ENCODE measurements around the gene AGAP3. TPM values are rescaled to one million over a fixed set of nuclear protein-coding genes. Genes with fewer than 3 reads are reported as not detected.

The AGAP3 gene
- total RNA-seq, 3 donors from 2014 or later, result 29.7 to 46.3 (median 35.1) TPM

DNA sequence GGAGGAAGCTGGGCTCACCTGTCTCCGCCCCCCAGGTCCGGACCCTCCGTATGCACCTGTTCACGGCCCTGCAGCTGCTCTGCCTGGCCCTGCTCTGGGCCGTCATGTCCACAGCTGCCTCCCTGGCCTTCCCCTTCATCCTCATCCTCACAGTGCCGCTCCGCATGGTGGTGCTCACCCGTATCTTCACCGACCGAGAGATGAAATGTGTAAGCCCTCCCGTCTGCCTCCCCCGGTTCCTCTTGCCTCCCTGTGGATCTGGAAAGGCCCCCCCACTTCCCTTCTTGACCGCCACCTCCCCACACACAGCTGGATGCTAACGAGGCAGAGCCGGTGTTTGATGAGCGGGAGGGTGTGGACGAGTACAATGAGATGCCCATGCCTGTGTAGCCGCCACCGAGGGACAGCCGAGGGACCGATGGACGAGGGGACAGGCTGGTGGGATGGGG is 10.3 kb upstream of the AGAP3 start:
- no peak overlapping the region for H3K4me3 Mint-ChIP-seq
- H3K9me3 Mint-ChIP-seq, result no peaks in the 10 kb centered on the region
- H3K36me3 Mint-ChIP-seq (ENCODE audit: insufficient read depth), result peaks cover 10% of the 10 kb centered on the region
- peaks cover 17% of the 10 kb centered on the region for H3K4me1 Mint-ChIP-seq (ENCODE audit: low read depth)
- DNase-seq, result no peak
- no peaks in the 10 kb centered on the region for H3K27me3 Mint-ChIP-seq (ENCODE audit: low read depth)
- no peak for ATAC-seq

DNA sequence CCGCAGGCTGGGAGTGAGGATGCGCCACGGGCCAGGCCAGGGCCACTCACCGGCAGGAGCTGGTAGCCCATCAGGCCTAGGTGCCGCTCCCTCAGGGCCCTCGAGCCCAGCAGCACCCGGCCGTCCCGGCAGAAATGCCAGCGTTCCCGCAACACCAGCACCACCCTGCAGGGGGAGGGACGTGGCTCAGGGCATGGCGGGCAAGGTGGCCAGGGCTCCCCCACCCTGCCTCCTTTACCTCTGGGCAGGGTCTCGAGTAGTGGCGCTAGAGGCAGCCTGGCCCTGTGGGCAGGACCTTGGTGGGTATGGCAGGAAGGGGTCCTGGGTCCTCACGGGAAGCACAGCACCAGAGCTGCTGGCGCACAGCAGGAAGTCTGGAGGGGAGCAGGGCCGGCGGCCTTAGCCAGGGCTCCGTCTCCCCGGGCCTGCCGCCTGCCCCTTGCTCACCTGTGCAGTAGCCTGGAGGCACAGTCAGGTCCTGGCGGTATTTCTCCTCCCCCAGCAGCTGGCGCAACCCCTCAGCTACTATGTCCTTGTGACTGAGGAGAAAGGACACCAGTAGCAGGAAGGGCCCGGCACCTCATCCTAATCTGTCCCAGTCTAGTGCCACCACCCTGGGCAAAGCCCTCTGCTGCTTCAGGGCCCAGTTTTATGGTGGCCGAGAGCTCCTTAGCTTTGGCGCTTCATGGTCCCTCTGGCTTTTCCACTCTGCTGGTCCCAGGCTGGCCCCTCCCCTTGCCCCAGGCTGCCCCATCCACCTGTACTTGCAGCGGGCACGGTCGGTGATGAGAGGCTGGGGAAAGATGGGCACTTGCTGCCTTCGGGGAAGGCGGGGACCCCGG is 9.2 kb upstream of the AGAP3 start:
- ATAC-seq (no peak), DNase-seq (no peak)
- Mint-ChIP-seq H3K27me3 (ENCODE audit: low read depth) (no peaks in the 10 kb centered on the region), H3K4me3 (no peak overlapping the region), H3K9me3 (no peaks in the 10 kb centered on the region), H3K4me1 (ENCODE audit: low read depth) (peaks cover 21% of the 10 kb centered on the region), H3K36me3 (ENCODE audit: insufficient read depth) (peaks cover 10% of the 10 kb centered on the region)

DNA sequence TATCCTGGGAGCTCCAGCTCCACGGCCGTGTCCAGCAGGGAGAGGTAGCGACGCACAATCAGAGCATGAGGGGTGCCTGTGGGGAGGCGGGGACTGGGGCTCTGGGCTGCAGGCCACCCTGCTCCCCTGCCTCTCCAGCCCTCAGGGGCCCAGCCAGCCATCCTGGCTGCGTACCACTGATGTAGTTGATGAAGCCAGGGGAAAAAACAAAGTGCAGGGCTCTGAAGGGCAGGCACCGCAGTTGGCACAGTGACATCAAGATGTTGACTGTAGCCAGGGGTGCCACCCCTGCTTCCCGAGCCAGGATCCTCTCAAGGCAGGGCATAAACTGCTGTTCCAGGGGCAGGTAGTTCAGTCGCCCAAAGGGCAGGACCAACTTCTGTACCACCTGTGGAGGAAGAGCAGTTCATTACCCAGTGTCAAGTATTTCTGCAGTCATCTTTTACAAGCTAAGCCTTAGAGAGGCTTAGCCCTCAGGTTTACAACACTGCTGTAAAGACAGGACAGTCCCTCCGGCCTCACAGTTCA is 8.5 kb upstream of the AGAP3 start:
- H3K27me3 Mint-ChIP-seq (ENCODE audit: low read depth), result no peaks in the 10 kb centered on the region

DNA sequence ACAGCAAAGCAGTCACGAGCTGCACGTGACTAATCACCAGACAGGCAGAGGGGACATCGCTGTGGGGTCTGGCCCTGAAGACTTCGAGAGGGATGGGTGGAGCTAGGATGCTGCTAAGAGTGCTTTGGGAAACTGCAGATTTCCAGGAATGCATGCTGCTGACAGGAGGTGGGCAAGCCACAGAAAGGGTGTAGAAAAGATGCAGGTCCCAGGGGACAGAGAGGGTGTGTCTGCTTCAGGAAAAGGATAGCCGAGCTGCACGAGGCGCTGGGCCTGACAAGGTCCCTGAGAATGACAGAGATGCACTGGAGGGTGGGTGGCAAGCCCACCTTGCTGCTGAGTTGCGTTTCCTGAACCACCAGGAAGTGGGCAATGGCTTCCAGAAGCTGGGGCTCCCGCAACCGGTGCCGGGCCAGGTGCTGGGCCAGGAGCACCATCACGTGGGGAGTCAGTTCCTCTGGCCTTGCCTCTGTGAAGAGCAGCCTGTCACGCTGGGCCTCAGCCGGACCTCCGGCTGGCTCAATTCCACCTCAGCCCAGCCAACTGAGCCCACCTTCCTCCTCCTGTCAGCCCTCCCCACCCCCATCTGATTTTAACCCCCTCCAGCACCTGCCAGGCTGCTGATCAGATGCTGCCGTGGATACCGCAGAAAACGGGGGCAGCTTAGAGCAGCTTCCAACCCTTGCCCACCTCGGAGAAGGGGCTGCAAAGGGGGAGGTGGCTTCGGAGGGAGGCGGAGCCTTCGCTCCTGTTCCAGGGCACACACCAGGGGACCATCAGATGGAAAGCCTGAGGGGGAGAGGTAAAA is 7.8 kb upstream of the AGAP3 start:
- Mint-ChIP-seq H3K4me1 (ENCODE audit: low read depth) (peaks cover 25% of the 10 kb centered on the region), H3K4me3 (peak overlapping the region; percentile 91), H3K9me3 (no peaks in the 10 kb centered on the region), H3K36me3 (ENCODE audit: insufficient read depth) (peaks cover 10% of the 10 kb centered on the region), H3K27me3 (ENCODE audit: low read depth) (no peaks in the 10 kb centered on the region)
- ATAC-seq, result no peak
- no peak for DNase-seq

More for the DNA sequence above, 8.5 kb upstream of the AGAP3 start:
- Mint-ChIP-seq H3K4me1 (ENCODE audit: low read depth) (peaks cover 24% of the 10 kb centered on the region), H3K4me3 (peak overlapping the region; percentile 56), H3K36me3 (ENCODE audit: insufficient read depth) (peaks cover 10% of the 10 kb centered on the region), H3K9me3 (no peaks in the 10 kb centered on the region)
- DNase-seq (no peak), ATAC-seq (no peak)

DNA sequence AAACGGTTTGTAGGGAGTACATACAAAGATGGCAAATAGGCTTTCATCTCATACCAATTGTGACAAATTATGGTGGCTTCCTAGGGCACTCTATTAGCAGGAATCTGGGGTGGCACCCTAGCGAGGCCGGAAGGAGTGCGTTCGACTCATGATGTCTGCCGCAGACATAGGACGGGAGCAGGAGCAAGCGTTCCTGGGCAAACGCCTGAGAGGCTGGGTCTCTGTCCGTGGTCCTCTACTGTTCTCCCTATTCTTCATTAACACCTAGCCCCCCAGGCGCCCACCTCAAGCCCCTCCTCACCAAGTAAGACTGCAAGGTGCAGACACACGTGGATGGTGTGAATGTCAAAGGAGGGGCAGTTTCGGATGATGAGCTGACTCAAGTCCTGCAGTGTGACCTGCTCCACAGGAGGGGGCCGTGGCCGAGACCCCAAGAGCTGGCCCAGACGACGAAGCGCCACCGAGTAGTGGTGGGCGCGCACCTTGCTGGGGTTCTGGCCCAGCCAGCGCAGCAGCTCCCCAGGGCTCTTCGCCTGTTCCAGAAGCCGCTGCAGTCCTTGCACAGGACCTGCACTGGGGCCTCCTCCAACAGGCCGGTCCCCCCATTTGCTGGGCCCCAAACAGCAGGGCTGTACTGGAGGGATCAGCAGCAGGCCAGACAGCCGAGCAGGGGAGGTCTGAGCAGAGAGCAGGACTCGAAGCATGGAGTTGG is 6.9 kb upstream of the AGAP3 start:
- Mint-ChIP-seq H3K4me1 (ENCODE audit: low read depth) (peaks cover 28% of the 10 kb centered on the region), H3K4me3 (peak overlapping the region; percentile 91), H3K27me3 (ENCODE audit: low read depth) (no peaks in the 10 kb centered on the region), H3K36me3 (ENCODE audit: insufficient read depth) (peaks cover 10% of the 10 kb centered on the region), H3K9me3 (no peaks in the 10 kb centered on the region)
- DNase-seq, result no peak
- ATAC-seq, result no peak

DNA sequence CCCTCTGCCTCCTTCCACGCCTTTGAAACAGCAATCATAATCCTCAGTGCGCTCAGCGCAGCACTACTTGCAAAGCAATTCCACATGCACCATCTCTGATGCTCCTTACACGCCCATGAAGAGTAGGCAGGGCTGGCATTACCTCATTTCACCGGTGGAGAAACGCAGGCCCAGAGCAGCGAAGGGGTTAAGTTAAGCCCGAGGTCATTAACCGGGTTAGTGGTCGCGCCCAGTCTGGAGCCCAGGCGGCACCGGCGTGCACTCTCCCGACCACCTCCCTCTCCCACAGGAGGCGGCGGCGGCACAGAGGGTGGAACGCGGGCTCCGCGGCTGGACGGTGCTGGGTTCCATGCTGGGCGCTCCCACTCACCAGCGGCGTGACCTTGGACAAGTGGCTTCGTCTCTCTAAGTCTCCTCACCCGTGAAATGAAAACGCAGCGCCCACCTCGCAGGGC is 6.2 kb upstream of the AGAP3 start:
- peaks cover 2% of the 10 kb centered on the region for H3K27me3 Mint-ChIP-seq (ENCODE audit: low read depth)
- DNase-seq, result no peak
- peaks cover 10% of the 10 kb centered on the region for H3K36me3 Mint-ChIP-seq (ENCODE audit: insufficient read depth)
- H3K9me3 Mint-ChIP-seq, result no peaks in the 10 kb centered on the region
- peaks cover 32% of the 10 kb centered on the region for H3K4me1 Mint-ChIP-seq (ENCODE audit: low read depth)
- peak overlapping the region; percentile 91 for H3K4me3 Mint-ChIP-seq
- ATAC-seq, result peak; percentile 5 to 6

DNA sequence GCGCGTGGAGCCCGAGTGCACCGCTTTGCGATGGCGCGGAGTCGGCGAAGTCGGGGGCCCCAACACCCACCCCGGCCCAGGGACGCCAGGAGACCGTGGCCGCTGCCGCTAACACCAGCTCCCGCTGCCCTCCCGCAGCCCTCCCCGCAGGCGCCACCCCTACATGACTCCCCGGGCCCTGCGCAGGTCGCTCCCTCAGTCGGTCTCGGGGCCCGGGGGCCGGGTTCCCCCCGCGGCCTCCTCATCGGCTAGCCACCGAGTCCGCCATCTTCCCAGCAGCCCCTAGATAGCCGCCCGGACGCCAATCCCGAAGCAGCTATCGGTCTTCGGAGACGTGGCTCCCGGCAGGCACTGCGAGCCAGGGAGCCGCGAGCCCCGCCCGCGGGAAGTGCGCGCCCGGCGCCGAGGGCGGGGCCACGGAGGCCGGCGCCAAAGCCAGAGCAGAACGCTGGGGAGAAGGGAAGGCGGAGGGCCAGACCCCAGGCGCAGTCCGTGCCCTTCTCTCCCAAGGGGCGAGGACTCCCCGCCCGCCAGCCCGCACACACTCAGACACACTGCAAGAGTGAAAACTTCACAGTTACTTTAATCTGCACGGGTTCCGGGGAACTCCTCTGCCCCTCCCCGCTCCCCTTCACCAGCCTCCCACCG is 5.6 kb upstream of the AGAP3 start, which contains the start of gene FASTK:
TSS of gene FASTK (minus strand) at position 288 of the 648 bp plus-strand sequence. CDS start at position 245, 43 bp downstream.
- DNase-seq, result peak; percentile 78
- Mint-ChIP-seq H3K4me1 (ENCODE audit: low read depth) (peaks cover 37% of the 10 kb centered on the region), H3K36me3 (ENCODE audit: insufficient read depth) (peaks cover 8% of the 10 kb centered on the region), H3K9me3 (no peaks in the 10 kb centered on the region), H3K4me3 (peak within 1 kb of the TSS; percentile 91), H3K27me3 (ENCODE audit: low read depth) (peaks cover 6% of the 10 kb centered on the region)
- peak; percentile 87 to 89 for ATAC-seq

DNA sequence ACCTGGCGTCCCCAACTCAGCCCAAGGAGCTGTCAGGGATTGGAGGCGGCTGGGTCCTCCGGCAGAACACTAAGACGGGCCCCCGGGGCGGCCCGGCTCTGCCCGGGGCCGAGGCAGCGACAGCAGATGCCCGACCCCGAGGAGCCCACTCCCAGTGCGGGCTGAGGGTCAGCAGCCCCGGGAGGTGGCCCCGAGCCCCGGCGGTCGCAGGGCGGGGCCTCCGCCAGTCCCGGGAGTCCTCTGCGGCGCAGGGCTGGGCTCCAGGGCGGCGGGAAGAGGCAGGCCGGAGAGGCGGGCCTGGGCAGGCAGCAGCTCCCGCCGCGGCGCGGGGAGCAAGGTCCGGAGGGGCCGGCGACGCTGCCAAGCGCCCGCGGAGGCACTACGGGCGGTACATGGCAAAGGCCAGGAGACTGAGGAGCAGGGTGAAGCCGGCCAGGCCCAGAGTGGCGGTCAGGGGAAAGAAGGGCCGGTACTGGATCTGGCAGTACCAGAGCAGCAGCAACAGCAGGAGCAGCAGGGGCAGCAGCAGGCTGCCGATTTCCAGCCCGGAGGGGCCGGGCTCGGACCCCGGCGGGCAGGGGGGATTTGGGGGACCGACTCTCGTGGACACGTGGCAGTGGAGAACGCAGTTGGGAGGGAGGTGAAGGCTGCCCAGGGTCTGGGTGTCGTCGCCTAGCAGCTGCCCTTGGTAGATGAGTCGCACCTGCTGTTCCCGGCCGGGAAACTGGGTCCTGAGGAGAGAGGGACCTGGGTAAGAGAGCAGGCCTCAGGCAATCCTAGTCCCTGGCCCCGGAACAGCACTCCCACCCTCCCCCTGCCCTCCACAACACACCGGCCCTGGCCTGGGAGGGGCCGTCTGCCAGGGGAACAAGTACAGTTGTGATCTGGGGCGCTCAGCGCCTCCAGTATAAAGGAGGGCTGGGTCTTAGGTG is 4.8 kb upstream of the AGAP3 start:
- peaks cover 3% of the 10 kb centered on the region for H3K36me3 Mint-ChIP-seq (ENCODE audit: insufficient read depth)
- peak overlapping the region; percentile 91 for H3K4me3 Mint-ChIP-seq
- DNase-seq (no peak), ATAC-seq (no peak)
- H3K27me3 Mint-ChIP-seq (ENCODE audit: low read depth), result peaks cover 9% of the 10 kb centered on the region
- peaks cover 38% of the 10 kb centered on the region for H3K4me1 Mint-ChIP-seq (ENCODE audit: low read depth)
- no peaks in the 10 kb centered on the region for H3K9me3 Mint-ChIP-seq

DNA sequence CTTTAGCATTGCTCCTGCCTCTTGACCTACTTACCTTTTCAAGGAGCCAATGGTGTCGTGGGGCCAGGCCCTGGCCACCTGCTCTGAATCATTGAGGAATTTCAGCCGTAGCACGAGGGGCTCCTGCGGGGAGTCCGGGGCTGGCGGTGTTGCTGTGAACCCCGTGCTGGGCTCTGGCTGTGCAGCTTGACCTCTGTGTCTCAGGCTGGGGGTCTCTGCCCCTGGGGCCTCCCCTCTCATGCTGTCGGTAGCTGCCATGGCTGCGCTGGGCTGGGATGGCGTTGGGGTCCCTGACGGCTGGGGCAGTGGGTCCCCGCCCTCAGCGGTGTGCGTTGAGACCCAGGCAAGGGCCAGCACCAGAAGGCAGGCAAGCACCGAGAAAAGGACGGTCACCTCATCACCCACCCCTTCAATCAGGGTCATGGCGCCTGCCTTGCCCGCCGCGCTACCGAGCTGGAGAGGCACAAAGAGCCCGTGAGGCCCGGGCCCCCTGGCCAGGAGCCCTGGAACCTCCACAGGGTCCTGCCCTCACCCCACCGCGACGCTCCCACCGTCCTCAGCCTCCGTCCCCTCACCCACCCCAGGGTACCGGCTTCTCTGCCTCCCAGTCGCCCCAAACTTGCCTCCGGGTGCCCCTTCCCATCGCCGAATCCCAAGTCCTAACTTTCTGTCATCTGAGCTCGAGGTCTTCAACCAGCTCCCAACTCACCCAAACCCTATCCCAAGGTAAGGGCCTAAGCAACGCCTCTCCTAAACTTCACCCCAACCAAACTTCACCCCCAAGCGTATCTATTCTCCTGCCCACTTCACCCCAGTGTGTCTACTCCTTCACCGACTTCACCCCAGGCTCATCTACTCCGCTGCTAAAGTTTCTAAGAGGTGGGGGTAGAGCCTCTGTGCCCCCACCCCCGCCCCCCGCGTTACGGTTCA is 3.9 kb upstream of the AGAP3 start:
- H3K4me3 Mint-ChIP-seq, result peak overlapping the region; percentile 90
- peaks cover 38% of the 10 kb centered on the region for H3K4me1 Mint-ChIP-seq (ENCODE audit: low read depth)
- no peak for DNase-seq

DNA sequence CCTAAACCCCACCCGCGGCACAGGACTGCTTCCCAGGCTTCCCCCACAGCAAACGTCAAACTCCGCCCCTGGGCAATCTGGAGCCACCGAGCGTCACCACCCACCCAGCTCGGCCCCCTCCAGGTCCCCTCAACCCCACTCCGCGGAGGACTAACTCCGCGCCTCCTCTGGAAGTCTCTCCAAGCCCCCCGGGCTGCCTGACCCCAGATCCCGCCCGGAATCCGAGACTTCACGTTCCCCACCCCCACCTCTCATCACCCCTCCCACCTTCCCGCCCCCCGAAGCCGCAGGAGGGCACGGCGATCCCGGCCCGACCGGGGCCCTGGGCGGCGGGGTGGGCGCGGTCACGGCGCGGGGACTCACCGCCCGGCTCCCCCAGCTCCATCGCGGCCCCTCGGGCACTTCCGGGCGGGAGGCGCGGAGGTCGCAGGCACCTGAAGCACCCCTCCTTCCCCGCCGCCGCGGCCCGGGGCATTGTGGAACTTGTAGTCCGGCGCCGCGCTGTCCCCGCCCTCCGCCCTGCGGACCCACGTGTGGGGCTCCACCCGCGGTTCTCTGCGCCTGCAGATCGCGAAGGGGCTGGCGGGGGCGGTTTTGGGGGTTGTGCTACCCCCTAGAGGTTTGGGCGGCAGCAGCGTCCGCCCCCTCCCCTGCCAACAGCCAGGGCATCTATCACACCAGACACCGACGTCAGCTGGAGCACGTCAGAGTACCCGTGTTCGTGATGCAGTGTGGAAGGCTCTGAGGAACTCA is 3.0 kb upstream of the AGAP3 start, which contains the start of gene TMUB1:
TSS of gene TMUB1 (minus strand) at position 423 of the 753 bp plus-strand sequence. CDS start 930 bp downstream, outside the sequence.
- ATAC-seq, result peak; percentile 58 to 63
- H3K4me1 Mint-ChIP-seq (ENCODE audit: low read depth), result peaks cover 39% of the 10 kb centered on the region

More for the DNA sequence above, 3.9 kb upstream of the AGAP3 start:
- Mint-ChIP-seq H3K27me3 (ENCODE audit: low read depth) (peaks cover 9% of the 10 kb centered on the region), H3K36me3 (ENCODE audit: insufficient read depth) (peaks cover 3% of the 10 kb centered on the region), H3K9me3 (no peaks in the 10 kb centered on the region)
- ATAC-seq, result no peak

DNA sequence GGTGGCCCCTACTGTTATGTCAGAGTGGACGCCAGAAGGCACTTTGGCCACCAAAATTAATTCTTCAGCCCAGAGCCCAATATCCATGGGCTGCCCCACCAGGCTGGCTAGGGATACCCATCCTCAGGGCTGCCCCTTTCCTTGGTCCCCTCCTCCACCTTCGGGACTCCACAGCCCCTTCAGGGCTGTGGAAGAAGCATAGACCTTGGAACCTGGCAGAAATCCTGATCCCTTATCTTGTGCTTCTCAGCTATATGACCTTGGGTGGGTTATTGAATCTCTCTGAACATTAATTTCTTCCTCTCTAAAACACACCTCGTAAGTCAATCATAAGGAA is 2.5 kb upstream of the AGAP3 start:
- ATAC-seq (no peak), DNase-seq (no peak)
- Mint-ChIP-seq H3K4me1 (ENCODE audit: low read depth) (peaks cover 39% of the 10 kb centered on the region), H3K27me3 (ENCODE audit: low read depth) (peaks cover 9% of the 10 kb centered on the region), H3K9me3 (no peaks in the 10 kb centered on the region), H3K36me3 (ENCODE audit: insufficient read depth) (no peaks in the 10 kb centered on the region), H3K4me3 (peak overlapping the region; percentile 74)

More for the DNA sequence above, 3.0 kb upstream of the AGAP3 start, which contains the start of gene TMUB1:
- H3K4me3 Mint-ChIP-seq, result peak within 1 kb of the TSS; percentile 90
- peaks cover under 1% of the 10 kb centered on the region for H3K36me3 Mint-ChIP-seq (ENCODE audit: insufficient read depth)
- H3K9me3 Mint-ChIP-seq, result no peaks in the 10 kb centered on the region
- DNase-seq, result peak; percentile 84
- H3K27me3 Mint-ChIP-seq (ENCODE audit: low read depth), result peaks cover 9% of the 10 kb centered on the region
